Choroid plexus epithelial cell (primary cell): ENCODE data around the gene WDR81.

Experiments used
- DNase-seq: peaks from one replicate; pipeline ENCODE4 v3.0.0-alpha.2; 2010; ENCODE audit warnings: low read depth
- H3K4me3 ChIP-seq: 2 replicates; pipeline ENCODE4 v1.5.1; 2011; ENCODE audit warnings: low read depth, mild to moderate bottlenecking, control low read depth, low read length, moderate library complexity
- TF ChIP-seq, protein P1 (sequence below): conservative IDR thresholded peaks from 2 replicates; pipeline ENCODE4 v1.5.1; 2011; ENCODE audit warnings: low read depth, mild to moderate bottlenecking, control low read depth, inconsistent platforms, low read length, moderate library complexity

The WDR81 gene

DNA sequence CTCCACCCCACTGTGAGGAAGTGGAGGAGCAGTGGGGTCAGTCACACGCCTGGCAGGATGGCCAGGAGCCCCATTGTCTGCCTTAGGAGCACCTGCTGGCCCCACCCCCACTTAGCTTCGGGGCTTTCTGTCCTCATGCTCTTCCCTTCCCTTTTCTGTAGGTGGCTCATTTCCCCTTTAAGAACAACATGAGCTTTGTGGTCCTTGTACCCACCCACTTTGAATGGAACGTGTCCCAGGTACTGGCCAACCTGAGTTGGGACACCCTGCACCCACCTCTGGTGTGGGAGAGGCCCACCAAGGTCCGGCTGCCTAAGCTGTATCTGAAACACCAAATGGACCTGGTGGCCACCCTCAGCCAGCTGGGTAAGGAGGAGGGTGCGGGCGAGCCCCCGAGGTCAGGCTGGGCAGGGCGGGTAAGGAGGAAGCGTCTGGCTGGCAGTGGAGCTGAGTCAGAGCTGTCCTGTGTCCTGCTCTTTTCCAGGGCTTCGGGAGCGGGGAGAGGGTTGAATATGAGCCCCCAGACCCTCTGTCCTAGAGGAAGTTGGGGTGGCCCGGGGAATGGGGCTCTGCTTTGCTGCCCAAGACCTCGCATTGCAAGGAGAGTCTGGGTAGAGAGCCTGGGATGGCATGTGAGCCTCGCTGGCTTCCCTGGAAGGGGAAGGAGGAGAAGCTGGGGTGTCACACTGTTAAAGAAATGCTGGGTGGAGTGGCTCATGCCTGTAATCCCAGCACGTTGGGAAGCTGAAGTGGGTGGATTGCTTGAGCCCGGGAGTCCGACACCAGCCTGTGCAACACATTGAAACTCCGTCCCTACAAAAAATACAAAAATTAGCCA, 28.1 kb downstream of the WDR81 start:
- TF ChIP-seq, protein P1, sequence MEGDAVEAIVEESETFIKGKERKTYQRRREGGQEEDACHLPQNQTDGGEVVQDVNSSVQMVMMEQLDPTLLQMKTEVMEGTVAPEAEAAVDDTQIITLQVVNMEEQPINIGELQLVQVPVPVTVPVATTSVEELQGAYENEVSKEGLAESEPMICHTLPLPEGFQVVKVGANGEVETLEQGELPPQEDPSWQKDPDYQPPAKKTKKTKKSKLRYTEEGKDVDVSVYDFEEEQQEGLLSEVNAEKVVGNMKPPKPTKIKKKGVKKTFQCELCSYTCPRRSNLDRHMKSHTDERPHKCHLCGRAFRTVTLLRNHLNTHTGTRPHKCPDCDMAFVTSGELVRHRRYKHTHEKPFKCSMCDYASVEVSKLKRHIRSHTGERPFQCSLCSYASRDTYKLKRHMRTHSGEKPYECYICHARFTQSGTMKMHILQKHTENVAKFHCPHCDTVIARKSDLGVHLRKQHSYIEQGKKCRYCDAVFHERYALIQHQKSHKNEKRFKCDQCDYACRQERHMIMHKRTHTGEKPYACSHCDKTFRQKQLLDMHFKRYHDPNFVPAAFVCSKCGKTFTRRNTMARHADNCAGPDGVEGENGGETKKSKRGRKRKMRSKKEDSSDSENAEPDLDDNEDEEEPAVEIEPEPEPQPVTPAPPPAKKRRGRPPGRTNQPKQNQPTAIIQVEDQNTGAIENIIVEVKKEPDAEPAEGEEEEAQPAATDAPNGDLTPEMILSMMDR = no peak
- DNase-seq = no peak
- H3K4me3 ChIP-seq = no peak overlapping the region

DNA sequence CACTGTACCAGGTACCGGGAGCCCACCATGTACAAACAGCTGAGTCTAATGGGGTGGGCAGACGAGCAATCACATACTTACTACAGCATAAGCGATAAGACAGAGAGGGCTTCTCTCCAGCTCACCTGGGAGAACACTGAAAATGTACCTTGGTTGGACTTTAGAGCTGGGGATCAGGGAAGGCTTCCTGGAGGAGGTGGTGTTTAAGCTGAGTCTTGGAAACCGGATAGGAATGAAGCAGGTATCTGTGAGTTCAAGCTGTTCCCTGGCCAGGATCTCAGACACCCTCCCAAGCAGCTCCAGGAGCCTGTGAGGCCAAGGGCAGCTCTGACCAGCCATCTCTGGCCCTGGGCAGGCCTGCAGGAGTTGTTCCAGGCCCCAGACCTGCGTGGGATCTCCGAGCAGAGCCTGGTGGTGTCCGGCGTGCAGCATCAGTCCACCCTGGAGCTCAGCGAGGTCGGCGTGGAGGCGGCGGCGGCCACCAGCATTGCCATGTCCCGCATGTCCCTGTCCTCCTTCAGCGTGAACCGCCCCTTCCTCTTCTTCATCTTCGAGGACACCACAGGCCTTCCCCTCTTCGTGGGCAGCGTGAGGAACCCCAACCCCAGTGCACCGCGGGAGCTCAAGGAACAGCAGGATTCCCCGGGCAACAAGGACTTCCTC, 29.4 kb downstream of the WDR81 start:
- DNase-seq = no peak
- no peak overlapping the region for H3K4me3 ChIP-seq
- TF ChIP-seq, protein P1 = no peak

DNA sequence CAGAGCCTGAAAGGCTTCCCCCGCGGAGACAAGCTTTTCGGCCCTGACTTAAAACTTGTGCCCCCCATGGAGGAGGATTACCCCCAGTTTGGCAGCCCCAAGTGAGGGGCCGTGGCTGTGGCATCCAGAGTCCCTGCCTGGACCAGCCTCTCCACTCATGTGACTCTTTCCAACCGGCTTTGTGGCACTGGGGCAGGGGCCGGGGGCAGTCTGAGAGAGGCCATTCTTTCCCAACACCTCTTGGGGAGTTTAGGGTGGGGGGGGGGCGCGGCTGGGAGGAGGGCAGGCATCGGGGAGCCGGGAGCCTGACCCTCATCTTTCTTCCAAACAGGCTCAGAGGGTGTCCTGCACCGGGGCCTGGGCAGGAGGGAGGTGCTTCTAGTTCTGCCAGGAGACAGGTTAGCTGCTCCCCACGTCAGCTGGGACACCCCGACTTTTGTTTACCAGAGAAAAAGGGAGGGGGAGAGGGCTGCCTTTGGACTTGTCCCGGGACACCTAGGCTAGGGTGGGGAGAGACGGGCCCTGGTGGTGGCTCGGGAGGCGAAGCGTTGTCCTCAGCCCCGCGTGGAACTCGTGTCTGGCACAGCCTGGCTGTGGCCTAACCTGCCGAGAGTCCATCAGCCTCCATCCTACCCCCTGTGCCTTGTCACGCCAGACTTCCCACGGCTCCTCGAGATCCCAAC, 30.1 kb downstream of the WDR81 start:
- TF ChIP-seq, protein P1 = no peak
- DNase-seq = no peak
- no peak overlapping the region for H3K4me3 ChIP-seq

DNA sequence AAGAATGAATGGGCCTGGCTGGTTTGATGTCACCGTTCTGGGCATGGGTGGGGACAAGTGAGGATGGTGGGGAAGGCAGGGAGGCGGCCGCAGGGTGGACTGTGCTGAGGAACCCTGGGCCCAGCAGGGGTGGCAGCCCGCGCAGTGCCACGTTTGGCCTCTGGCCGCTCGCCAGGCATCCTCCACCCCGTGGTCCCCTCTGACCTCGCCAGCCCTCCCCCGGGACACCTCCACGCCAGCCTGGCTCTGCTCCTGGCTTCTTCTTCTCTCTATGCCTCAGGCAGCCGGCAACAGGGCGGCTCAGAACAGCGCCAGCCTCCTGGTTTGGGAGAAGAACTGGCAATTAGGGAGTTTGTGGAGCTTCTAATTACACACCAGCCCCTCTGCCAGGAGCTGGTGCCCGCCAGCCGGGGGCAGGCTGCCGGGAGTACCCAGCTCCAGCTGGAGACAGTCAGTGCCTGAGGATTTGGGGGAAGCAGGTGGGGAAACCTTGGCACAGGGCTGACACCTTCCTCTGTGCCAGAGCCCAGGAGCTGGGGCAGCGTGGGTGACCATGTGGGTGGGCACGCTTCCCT, 30.8 kb downstream of the WDR81 start:
- TF ChIP-seq, protein P1 = no peak

DNA sequence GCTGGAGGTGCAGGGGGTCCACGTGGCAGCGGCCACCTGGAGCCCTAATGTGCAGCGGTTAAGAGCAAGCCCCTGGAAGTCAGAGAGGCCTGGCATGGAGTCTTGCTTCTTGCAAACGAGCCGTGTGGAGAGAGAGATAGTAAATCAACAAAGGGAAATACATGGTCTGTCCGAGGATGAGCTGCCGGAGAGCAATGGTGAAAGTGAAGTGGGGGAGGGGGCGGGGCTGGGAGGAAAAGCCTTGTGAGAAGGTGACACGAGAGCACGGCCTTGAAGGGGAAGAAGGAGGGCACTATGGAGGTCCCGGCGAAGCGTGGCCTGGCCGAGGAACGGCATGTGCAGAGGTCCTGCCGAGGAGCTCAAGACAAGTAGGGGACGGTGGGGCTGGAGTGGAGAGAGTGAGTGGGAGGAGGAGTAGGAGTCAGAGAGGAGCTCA, 31.3 kb downstream of the WDR81 start:
- TF ChIP-seq, protein P1 = no peak

More for the DNA sequence above, 30.8 kb downstream of the WDR81 start:
- H3K4me3 ChIP-seq = no peak overlapping the region
- no peak for DNase-seq

DNA sequence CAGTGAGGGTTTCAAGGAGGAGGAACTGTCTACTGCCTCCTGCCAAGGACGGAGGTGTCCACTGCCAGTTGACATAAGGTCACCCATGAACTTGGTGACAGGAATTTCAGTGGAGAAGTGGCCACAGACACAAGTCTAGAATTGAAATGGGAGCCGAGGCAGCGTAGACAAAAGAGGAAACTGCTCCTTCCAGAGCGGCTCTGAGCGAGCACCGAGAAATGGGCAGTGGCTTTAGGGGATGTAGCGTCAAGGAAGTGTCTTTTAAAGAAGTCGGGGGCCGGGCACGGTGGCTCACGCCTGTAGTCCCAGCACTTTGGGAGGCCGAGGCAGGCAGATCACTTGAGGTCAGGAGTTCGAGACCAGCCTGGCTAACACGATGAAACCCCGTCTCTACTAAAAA, 34.3 kb downstream of the WDR81 start:
- H3K4me3 ChIP-seq = no peak overlapping the region
- TF ChIP-seq, protein P1 = no peak
- DNase-seq = no peak

More for the DNA sequence above, 31.3 kb downstream of the WDR81 start:
- no peak overlapping the region for H3K4me3 ChIP-seq
- no peak for DNase-seq
